HepG2 (cell line): ENCODE measurements around the gene DCC.

Source experiments
- BHLHE40 ChIP-seq: IDR thresholded peaks from 2 replicates; pipeline ENCODE4 v1.6.1; 2011; ENCODE audit warnings: low read length, improper control_type of control experiment
- CHD2 ChIP-seq: IDR thresholded peaks from 2 replicates; pipeline ENCODE4 v1.6.1; 2011; ENCODE audit warnings: low read depth, low read length, improper control_type of control experiment
- HDAC2 ChIP-seq: sonication (generic); formaldehyde crosslinking; IDR thresholded peaks from 2 replicates; pipeline ENCODE4 v1.4.0; 2020; ENCODE audit warnings: missing genetic modification reagents
- MEIS1 ChIP-seq: sonication (generic); formaldehyde crosslinking; IDR thresholded peaks from 2 replicates; pipeline ENCODE4 v1.9.0; 2021; ENCODE audit warnings: mild to moderate bottlenecking, missing genetic modification reagents, moderate library complexity, borderline replicate concordance
- TF ChIP-seq, protein P1 (sequence below): IDR thresholded peaks from 2 replicates; pipeline ENCODE4 v1.6.1; 2012; ENCODE audit warnings: inconsistent platforms
- TF ChIP-seq, protein P2 (sequence below): sonication (generic); formaldehyde crosslinking; IDR thresholded peaks from 2 replicates; pipeline ENCODE4 v1.5.0; 2020; ENCODE audit warnings: mild to moderate bottlenecking, missing genetic modification reagents, moderate library complexity
- TF ChIP-seq, protein P3 (sequence below): sonication (generic); formaldehyde crosslinking; conservative IDR thresholded peaks from 2 replicates; pipeline ENCODE4 v1.4.0; 2020; ENCODE audit warnings: missing genetic modification reagents

DNA sequence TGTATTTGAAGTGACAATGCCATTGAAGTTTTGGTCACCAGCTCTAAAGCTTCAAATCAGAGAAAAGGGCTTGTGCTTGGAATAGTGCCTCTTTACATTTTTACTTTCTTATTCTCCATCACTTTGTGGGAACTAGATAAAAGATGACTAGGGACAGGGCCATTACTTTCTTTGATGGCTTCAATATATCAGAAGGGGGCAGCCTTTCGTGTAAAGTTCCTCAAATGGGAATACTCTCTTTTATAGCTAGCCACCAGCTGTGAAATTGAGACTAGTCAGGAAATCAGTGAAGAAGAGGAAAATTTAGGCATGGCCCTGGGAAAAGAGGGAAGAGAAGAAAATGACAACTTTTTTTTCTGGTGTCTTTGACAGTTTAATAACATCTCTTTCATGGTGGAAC, 242.5 kb downstream of the DCC start:
- TF ChIP-seq MEIS1 (CRISPR knock-in tag) (no peak), BHLHE40 (no peak), CHD2 (no peak), HDAC2 (no peak)
- TF ChIP-seq, protein P1, sequence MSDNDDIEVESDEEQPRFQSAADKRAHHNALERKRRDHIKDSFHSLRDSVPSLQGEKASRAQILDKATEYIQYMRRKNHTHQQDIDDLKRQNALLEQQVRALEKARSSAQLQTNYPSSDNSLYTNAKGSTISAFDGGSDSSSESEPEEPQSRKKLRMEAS, result no peak
- TF ChIP-seq, protein P2, sequence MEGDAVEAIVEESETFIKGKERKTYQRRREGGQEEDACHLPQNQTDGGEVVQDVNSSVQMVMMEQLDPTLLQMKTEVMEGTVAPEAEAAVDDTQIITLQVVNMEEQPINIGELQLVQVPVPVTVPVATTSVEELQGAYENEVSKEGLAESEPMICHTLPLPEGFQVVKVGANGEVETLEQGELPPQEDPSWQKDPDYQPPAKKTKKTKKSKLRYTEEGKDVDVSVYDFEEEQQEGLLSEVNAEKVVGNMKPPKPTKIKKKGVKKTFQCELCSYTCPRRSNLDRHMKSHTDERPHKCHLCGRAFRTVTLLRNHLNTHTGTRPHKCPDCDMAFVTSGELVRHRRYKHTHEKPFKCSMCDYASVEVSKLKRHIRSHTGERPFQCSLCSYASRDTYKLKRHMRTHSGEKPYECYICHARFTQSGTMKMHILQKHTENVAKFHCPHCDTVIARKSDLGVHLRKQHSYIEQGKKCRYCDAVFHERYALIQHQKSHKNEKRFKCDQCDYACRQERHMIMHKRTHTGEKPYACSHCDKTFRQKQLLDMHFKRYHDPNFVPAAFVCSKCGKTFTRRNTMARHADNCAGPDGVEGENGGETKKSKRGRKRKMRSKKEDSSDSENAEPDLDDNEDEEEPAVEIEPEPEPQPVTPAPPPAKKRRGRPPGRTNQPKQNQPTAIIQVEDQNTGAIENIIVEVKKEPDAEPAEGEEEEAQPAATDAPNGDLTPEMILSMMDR (CRISPR knock-in tag), result no peak
- TF ChIP-seq, protein P3, sequence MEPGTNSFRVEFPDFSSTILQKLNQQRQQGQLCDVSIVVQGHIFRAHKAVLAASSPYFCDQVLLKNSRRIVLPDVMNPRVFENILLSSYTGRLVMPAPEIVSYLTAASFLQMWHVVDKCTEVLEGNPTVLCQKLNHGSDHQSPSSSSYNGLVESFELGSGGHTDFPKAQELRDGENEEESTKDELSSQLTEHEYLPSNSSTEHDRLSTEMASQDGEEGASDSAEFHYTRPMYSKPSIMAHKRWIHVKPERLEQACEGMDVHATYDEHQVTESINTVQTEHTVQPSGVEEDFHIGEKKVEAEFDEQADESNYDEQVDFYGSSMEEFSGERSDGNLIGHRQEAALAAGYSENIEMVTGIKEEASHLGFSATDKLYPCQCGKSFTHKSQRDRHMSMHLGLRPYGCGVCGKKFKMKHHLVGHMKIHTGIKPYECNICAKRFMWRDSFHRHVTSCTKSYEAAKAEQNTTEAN, result no peak
